ENCODE measurements around the gene CXCL1. TPM values are rescaled to one million over a fixed set of nuclear protein-coding genes. Genes with fewer than 3 reads are reported as not detected.
"Not testable (repeated sequence)": the region's sequence is repeated elsewhere in the genome, so short reads cannot be mapped to it uniquely, and the experiment has no call there.

Gene CXCL1
- total RNA-seq, 4 donors from 2014 or later: 0.89 to 1.6 (median 1.3) TPM

DNA sequence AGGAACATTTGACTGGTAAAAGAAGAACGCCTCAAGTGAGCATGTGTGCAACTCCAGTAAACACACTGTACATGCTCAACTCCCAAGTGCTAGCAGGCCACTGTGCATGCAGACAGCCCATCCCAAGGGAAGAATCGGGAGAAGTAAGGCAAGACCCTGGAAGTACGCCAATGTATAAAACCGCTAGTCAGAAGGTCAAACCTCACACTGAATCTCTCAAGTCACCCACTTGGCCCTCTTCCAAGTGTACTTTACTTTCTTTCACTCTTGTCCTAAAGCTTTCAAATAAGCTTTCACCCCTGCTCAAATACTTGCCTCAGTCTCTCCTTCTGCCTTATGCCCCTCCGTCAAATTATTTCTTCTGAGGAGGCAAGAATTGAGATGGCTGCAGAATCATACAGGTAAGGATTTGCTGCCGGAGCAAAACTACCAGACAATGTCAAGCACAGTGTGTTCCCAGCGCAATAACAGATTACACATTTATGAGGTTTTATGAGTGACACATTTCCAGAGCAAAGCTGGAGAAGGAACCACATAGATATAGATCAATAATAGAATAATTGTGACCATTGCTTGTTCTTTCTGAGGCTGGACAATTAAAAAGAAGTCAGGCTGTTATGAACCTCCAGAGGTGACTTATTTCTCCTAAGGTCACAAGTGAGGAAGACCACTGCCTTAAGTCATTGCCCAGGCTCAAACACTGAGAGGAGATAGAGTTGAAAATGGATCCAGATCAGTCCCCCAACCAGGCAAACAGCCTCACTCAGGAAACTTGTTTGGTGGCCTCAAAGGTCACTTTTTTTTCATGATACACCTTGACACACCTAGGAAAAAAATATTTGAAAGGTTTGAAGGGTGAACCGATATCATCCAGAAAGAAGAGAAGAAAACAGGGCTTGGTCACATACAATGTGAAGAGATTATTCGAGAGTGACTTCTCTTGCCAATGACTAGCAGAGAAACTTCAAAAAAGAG lies 26.3 kb downstream of the CXCL1 start:
- WGBS, 2 donors: 78 to 82% methylated on average over 9 of the region's 9 CpGs
- H3K4me3 ChIP-seq (ENCODE audit: low read depth, poor library complexity, severe bottlenecking): no peak overlapping the region
- TF ChIP-seq POLR2A (IDR thresholded peaks at IDR 0.05): no peak
- TF ChIP-seq CTCF (IDR thresholded peaks at IDR 0.05): no peak
- DNase-seq (ENCODE audit: low spot score in 2 of 2): no peak
- intact Hi-C loops (cut with DNase I; ENCODE audit: low total_unique reads): no loop called here

GRCh38 chr4:73896416-73896815 lies 27.2 kb downstream of the CXCL1 start:
- WGBS, 2 donors: 89 to 94% methylated on average over 2 of the region's 2 CpGs

GRCh38 chr4:73897380-73898136 lies 28.4 kb downstream of the CXCL1 start:
- no peak for DNase-seq (ENCODE audit: low spot score in 2 of 2)
- WGBS, 2 donors: 44 to 52% methylated on average over 4 of the region's 4 CpGs
- intact Hi-C loops (cut with DNase I; ENCODE audit: low total_unique reads): no loop called here

More at GRCh38 chr4:73896416-73896815, 27.2 kb downstream of the CXCL1 start:
- intact Hi-C loops (cut with DNase I; ENCODE audit: low total_unique reads): no loop called here
- no peak overlapping the region for H3K4me3 ChIP-seq (ENCODE audit: low read depth, poor library complexity, severe bottlenecking)
- no peak for TF ChIP-seq POLR2A (IDR thresholded peaks at IDR 0.05)
- TF ChIP-seq CTCF (IDR thresholded peaks at IDR 0.05): no peak
- no peak for DNase-seq (ENCODE audit: low spot score in 2 of 2)

GRCh38 chr4:73899338-73899737 lies 30.1 kb downstream of the CXCL1 start:
- intact Hi-C loops (cut with DNase I; ENCODE audit: low total_unique reads); DNase-seq (ENCODE audit: low spot score in 2 of 2); H3K4me3 ChIP-seq (ENCODE audit: low read depth, poor library complexity, severe bottlenecking): not testable (repeated sequence)
- WGBS, 2 donors: 74% methylated on average over 3 of the region's 3 CpGs

More at GRCh38 chr4:73897380-73898136, 28.4 kb downstream of the CXCL1 start:
- no peak overlapping the region for H3K4me3 ChIP-seq (ENCODE audit: low read depth, poor library complexity, severe bottlenecking)
- TF ChIP-seq CTCF (IDR thresholded peaks at IDR 0.05) (no peak), POLR2A (IDR thresholded peaks at IDR 0.05) (no peak)

DNA sequence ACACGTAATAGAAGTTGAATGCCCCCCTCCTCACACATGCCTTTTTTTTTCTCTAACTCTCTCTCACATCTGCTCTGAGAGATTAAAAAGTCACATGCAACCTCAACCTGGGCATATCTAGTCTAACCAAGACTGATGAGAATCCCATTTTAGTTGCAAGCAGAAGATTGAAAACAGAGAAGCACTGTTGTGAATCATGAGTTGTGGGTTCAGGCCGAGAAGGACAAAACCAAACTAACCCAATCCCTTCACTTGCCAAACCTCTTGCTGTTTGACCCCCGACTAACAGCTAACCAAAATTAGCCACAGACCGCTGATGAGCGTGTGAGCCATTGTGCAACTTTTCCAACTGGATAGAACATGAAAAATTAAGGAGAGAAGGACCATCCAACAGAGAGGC lies 31.8 kb downstream of the CXCL1 start:
- H3K4me3 ChIP-seq (ENCODE audit: low read depth, poor library complexity, severe bottlenecking): no peak overlapping the region
- WGBS, 2 donors: 81 to 83% methylated on average over 5 of the region's 5 CpGs
- no peak for DNase-seq (ENCODE audit: low spot score in 2 of 2)
- TF ChIP-seq POLR2A (IDR thresholded peaks at IDR 0.05) (no peak), CTCF (IDR thresholded peaks at IDR 0.05) (no peak)
- intact Hi-C loops (cut with DNase I; ENCODE audit: low total_unique reads): no loop called here

GRCh38 chr4:73902038-73902637 lies 32.9 kb downstream of the CXCL1 start:
- WGBS, 2 donors: 71 to 76% methylated on average over 1 of the region's 1 CpG
- no peak for TF ChIP-seq POLR2A (IDR thresholded peaks at IDR 0.05)
- TF ChIP-seq CTCF (IDR thresholded peaks at IDR 0.05): no peak
- no peak overlapping the region for H3K4me3 ChIP-seq (ENCODE audit: low read depth, poor library complexity, severe bottlenecking)
- DNase-seq (ENCODE audit: low spot score in 2 of 2): no peak
- intact Hi-C loops (cut with DNase I; ENCODE audit: low total_unique reads): no loop called here

All from lower leg skin (tissue), 4 donors.